DND-41 (cell line): Measurements from ENCODE around the gene NOP10.
"Not testable (repeated sequence)": the region's sequence is repeated elsewhere in the genome, so short reads cannot be mapped to it uniquely, and the experiment has no call there.

Experiments
- ATAC-seq: fragments of 200-7000 bp; cut with Tn5 transposase; 3 replicates; pipeline ENCODE4 v1.9.1; 2021; ENCODE audit warnings: low read depth; ENCODE audit not compliant: insufficient read depth
- DNase-seq: peaks from one replicate; pipeline ENCODE4 v3.0.0-alpha.2; 2020
- H2AFZ ChIP-seq: 2 replicates; pipeline ENCODE4 v1.6.0; 2012; ENCODE audit warnings: low read depth, low read length
- H3K27ac ChIP-seq: 2 replicates; pipeline ENCODE4 v1.5.1; 2012; ENCODE audit warnings: low read length, inconsistent platforms
- H3K27me3 ChIP-seq: fragments of 200-600 bp; sonication (generic); 2 replicates; pipeline ENCODE4 v1.6.0; 2012; ENCODE audit warnings: low read length, mild to moderate bottlenecking, inconsistent platforms; ENCODE audit not compliant: insufficient read depth, poor library complexity
- H3K36me3 ChIP-seq: 2 replicates; pipeline ENCODE4 v1.5.1; 2012; ENCODE audit warnings: low read length, inconsistent platforms; ENCODE audit not compliant: insufficient read depth
- H3K4me1 ChIP-seq: 2 replicates; pipeline ENCODE4 v1.5.1; 2012; ENCODE audit warnings: mild to moderate bottlenecking, low read length; ENCODE audit not compliant: insufficient read depth
- H3K4me2 ChIP-seq: 2 replicates; pipeline ENCODE4 v1.6.0; 2012; ENCODE audit warnings: mild to moderate bottlenecking, moderate library complexity, low read length, inconsistent platforms; ENCODE audit not compliant: insufficient read depth
- H3K4me3 ChIP-seq, 2 experiments: fragments of 200-600 bp in 1 of 2; shearing (Covaris generic) in 1 of 2; 2 replicates each; pipeline ENCODE4 v1.5.1; 2012 to 2016; ENCODE audit warnings: inconsistent platforms in 2 of 2, low read length in 2 of 2, mild to moderate bottlenecking in 2 of 2, low read depth in 1 of 2, moderate library complexity in 1 of 2
- H3K79me2 ChIP-seq: 2 replicates; pipeline ENCODE4 v1.6.0; 2012; ENCODE audit warnings: low read length, inconsistent platforms; ENCODE audit not compliant: insufficient read depth
- H3K9ac ChIP-seq: 2 replicates; pipeline ENCODE4 v1.6.0; 2012; ENCODE audit warnings: low read depth, mild to moderate bottlenecking, inconsistent platforms, low read length, moderate library complexity
- H3K9me3 ChIP-seq: 2 replicates; pipeline ENCODE4 v1.5.1; 2012; ENCODE audit warnings: low read length, moderate library complexity, mild to moderate bottlenecking, inconsistent platforms; ENCODE audit not compliant: insufficient read depth, severe bottlenecking
- H4K20me1 ChIP-seq: 2 replicates; pipeline ENCODE4 v1.6.0; 2012; ENCODE audit warnings: low read length; ENCODE audit not compliant: insufficient read depth
- EZH2 ChIP-seq: IDR thresholded peaks from 3 replicates; pipeline ENCODE4 v1.6.1; 2012; ENCODE audit warnings: borderline replicate concordance, low read depth, mild to moderate bottlenecking, moderate library complexity, low read length, inconsistent platforms; ENCODE audit not compliant: severe bottlenecking
- TF ChIP-seq, protein P1 (sequence below): IDR thresholded peaks from 2 replicates; pipeline ENCODE4 v1.5.1; 2012; ENCODE audit warnings: borderline replicate concordance, low read length, moderate library complexity, mild to moderate bottlenecking; ENCODE audit not compliant: poor library complexity, severe bottlenecking; ENCODE audit errors: extremely low read depth

The NOP10 gene

DNA sequence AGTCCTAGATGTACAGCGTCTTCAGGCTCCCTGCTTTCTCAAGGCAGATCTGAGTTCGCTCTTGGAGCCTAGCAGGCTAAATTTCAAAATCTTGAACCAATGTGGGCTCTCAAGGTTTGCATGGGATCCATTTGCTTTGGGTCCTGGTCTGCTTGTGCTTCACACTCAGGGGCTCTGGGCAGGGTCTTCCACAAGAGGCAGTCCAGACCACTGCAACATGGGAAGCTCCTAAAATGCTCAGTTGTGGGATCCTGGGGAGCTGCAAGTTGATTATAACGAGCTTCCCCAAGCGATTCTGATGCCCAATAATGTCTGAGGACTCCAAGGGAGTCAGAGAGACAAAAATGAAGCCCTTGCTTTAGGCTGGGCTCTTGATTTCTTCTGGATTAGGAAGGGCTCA lies 6.8 kb upstream of the NOP10 start:
- no peak overlapping the region for H3K27ac ChIP-seq
- ATAC-seq = no peak

GRCh38 chr15:34348735-34349300 lies 5.9 kb upstream of the NOP10 start:
- H3K79me2 ChIP-seq = no peaks in the 10 kb centered on the region
- H4K20me1 ChIP-seq = no peaks in the 10 kb centered on the region
- no peak for DNase-seq
- H3K9me3 ChIP-seq = no peaks in the 10 kb centered on the region
- no peak overlapping the region for H3K27ac ChIP-seq
- no peak overlapping the region for H2AFZ ChIP-seq
- no peaks in the 10 kb centered on the region for H3K27me3 ChIP-seq
- TF ChIP-seq, protein P1, sequence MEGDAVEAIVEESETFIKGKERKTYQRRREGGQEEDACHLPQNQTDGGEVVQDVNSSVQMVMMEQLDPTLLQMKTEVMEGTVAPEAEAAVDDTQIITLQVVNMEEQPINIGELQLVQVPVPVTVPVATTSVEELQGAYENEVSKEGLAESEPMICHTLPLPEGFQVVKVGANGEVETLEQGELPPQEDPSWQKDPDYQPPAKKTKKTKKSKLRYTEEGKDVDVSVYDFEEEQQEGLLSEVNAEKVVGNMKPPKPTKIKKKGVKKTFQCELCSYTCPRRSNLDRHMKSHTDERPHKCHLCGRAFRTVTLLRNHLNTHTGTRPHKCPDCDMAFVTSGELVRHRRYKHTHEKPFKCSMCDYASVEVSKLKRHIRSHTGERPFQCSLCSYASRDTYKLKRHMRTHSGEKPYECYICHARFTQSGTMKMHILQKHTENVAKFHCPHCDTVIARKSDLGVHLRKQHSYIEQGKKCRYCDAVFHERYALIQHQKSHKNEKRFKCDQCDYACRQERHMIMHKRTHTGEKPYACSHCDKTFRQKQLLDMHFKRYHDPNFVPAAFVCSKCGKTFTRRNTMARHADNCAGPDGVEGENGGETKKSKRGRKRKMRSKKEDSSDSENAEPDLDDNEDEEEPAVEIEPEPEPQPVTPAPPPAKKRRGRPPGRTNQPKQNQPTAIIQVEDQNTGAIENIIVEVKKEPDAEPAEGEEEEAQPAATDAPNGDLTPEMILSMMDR = no peak
- TF ChIP-seq EZH2 = no peak
- H3K4me1 ChIP-seq = no peaks in the 10 kb centered on the region
- H3K4me2 ChIP-seq = no peak overlapping the region
- H3K36me3 ChIP-seq = no peaks in the 10 kb centered on the region
- no peak overlapping the region for H3K4me3 ChIP-seq
- no peak overlapping the region for H3K9ac ChIP-seq
- no peak for ATAC-seq

More for the DNA sequence above, 6.8 kb upstream of the NOP10 start:
- no peaks in the 10 kb centered on the region for H4K20me1 ChIP-seq
- H3K9ac ChIP-seq = no peak overlapping the region
- no peaks in the 10 kb centered on the region for H3K27me3 ChIP-seq
- TF ChIP-seq, protein P1 = no peak
- TF ChIP-seq EZH2 = no peak
- no peaks in the 10 kb centered on the region for H3K79me2 ChIP-seq
- DNase-seq = no peak
- H2AFZ ChIP-seq = no peak overlapping the region
- no peaks in the 10 kb centered on the region; the same call in 1 of the 2 replicates for H3K36me3 ChIP-seq
- no peaks in the 10 kb centered on the region for H3K9me3 ChIP-seq
- H3K4me1 ChIP-seq = no peaks in the 10 kb centered on the region
- H3K4me3 ChIP-seq = no peak overlapping the region
- H3K4me2 ChIP-seq = no peak overlapping the region

GRCh38 chr15:34347951-34348638 lies 5.2 kb upstream of the NOP10 start:
- no peaks in the 10 kb centered on the region for H3K36me3 ChIP-seq
- no peaks in the 10 kb centered on the region for H3K27me3 ChIP-seq
- no peak overlapping the region for H3K4me2 ChIP-seq
- DNase-seq (no peak), ATAC-seq (no peak)
- no peak for TF ChIP-seq EZH2
- TF ChIP-seq, protein P1 = no peak
- no peaks in the 10 kb centered on the region for H3K9me3 ChIP-seq
- H3K79me2 ChIP-seq = no peaks in the 10 kb centered on the region
- no peak overlapping the region for H3K9ac ChIP-seq
- no peak overlapping the region for H2AFZ ChIP-seq
- no peak overlapping the region for H3K27ac ChIP-seq
- no peaks in the 10 kb centered on the region for H4K20me1 ChIP-seq
- H3K4me3 ChIP-seq = no peak overlapping the region
- peaks cover 4% of the 10 kb centered on the region; the same call in 1 of the 2 replicates for H3K4me1 ChIP-seq

GRCh38 chr15:34342213-34342736 lies 661 bp downstream of the NOP10 start:
- not testable (repeated sequence) for H4K20me1 ChIP-seq, H3K27me3 ChIP-seq, ATAC-seq, H3K9me3 ChIP-seq
- H3K27ac ChIP-seq = peak overlapping the region; percentile 86
- peak overlapping the region; percentile 77; the same call in 1 of the 2 replicates for H2AFZ ChIP-seq
- H3K79me2 ChIP-seq = peaks cover 27% of the 10 kb centered on the region
- peak overlapping the region; percentile 57 for H3K9ac ChIP-seq
- peak; percentile 39 for DNase-seq
- H3K4me2 ChIP-seq = peak overlapping the region; percentile 83
- H3K4me1 ChIP-seq = peaks cover 25% of the 10 kb centered on the region
- peak overlapping the region; percentile 31 to 68; a peak in 3 of 4 replicates for H3K4me3 ChIP-seq
- peaks cover 19% of the 10 kb centered on the region for H3K36me3 ChIP-seq
